ENCODE results near the gene IMP3.

IMP3 gene

GRCh38 chr15:75672646-75673425 lies 32.8 kb upstream of the IMP3 start:
- DNase-seq, result no peak

GRCh38 chr15:75671730-75672602 lies 31.9 kb upstream of the IMP3 start:
- no peak for DNase-seq

GRCh38 chr15:75669879-75670212 lies 29.8 kb upstream of the IMP3 start:
- no peak for DNase-seq

GRCh38 chr15:75669191-75669878 lies 29.3 kb upstream of the IMP3 start:
- no peak for DNase-seq

- DNase-seq, result no peak
Measured at GRCh38 chr15:75666823-75667501, 26.9 kb upstream of the IMP3 start.

- DNase-seq, result no peak
Measured at GRCh38 chr15:75663931-75664421, 24.0 kb upstream of the IMP3 start.

- DNase-seq, result no peak
Measured at GRCh38 chr15:75662823-75663519, 22.9 kb upstream of the IMP3 start.

GRCh38 chr15:75661756-75662140 lies 21.7 kb upstream of the IMP3 start:
- DNase-seq, result no peak

- no peak for DNase-seq
Measured at GRCh38 chr15:75661100-75661755, 21.2 kb upstream of the IMP3 start.

GRCh38 chr15:75659928-75660645 lies 20.1 kb upstream of the IMP3 start:
- DNase-seq, result no peak

- no peak for DNase-seq
Measured at GRCh38 chr15:75659141-75659771, 19.2 kb upstream of the IMP3 start.

- DNase-seq, result no peak
Measured at GRCh38 chr15:75656813-75657212, 16.8 kb upstream of the IMP3 start.

GRCh38 chr15:75656331-75656730 lies 16.3 kb upstream of the IMP3 start:
- DNase-seq, result no peak

GRCh38 chr15:75655931-75656330 lies 15.9 kb upstream of the IMP3 start:
- no peak for DNase-seq

GRCh38 chr15:75654201-75654907 lies 14.3 kb upstream of the IMP3 start:
- no peak for DNase-seq

- DNase-seq, result no peak
Measured at GRCh38 chr15:75653347-75653913, 13.4 kb upstream of the IMP3 start.

- no peak for DNase-seq
Measured at GRCh38 chr15:75651810-75652543, 12.0 kb upstream of the IMP3 start.

GRCh38 chr15:75650908-75651809 lies 11.1 kb upstream of the IMP3 start:
- no peak for DNase-seq

Data from CD4-positive, alpha-beta T cell treated with Interleukin-15 for 1 hour (primary cell).